Muscle layer of duodenum (tissue), 2 donors: ENCODE measurements around the gene NUDT22.
A peak's percentile ranks its signal among the peaks of the same experiment; 100 is the strongest.

Experiments
- H3K27ac ChIP-seq: one replicate; pipeline ENCODE4 v1.7.0; 2013; ENCODE audit warnings: mild to moderate bottlenecking, low read length
- H3K27me3 ChIP-seq: one replicate; pipeline ENCODE4 v1.7.0; 2013; ENCODE audit warnings: low read depth, mild to moderate bottlenecking, control low read depth, low read length
- H3K36me3 ChIP-seq, 2 donors: one replicate each; pipeline ENCODE4 v1.7.0; 2013; ENCODE audit warnings: low read length in 2 of 2, control low read depth in 1 of 2, mild to moderate bottlenecking in 1 of 2; ENCODE audit not compliant: insufficient read depth in 2 of 2, control insufficient read depth in 1 of 2
- H3K4me1 ChIP-seq, 2 donors: one replicate each; pipeline ENCODE4 v1.7.0; 2013; ENCODE audit warnings: low read length in 2 of 2, mild to moderate bottlenecking in 2 of 2, control low read depth in 1 of 2, moderate library complexity in 1 of 2; ENCODE audit not compliant: insufficient read depth in 2 of 2, control insufficient read depth in 1 of 2
- H3K4me3 ChIP-seq, 2 donors: one replicate each; pipeline ENCODE4 v1.7.0; 2013; ENCODE audit warnings: low read length in 2 of 2, low read depth in 1 of 2, mild to moderate bottlenecking in 1 of 2
- H3K9me3 ChIP-seq, 2 donors: one replicate each; pipeline ENCODE4 v1.7.0; 2013; ENCODE audit warnings: low read length in 2 of 2, control low read depth in 1 of 2, mild to moderate bottlenecking in 1 of 2; ENCODE audit not compliant: control insufficient read depth in 1 of 2
- donor health status: healthy.

Gene NUDT22

GRCh38 chr11:64220271-64220670, 5.8 kb upstream of the NUDT22 start:
- no peaks in the 10 kb centered on the region for H3K27me3 ChIP-seq
- no peaks in the 10 kb centered on the region for H3K9me3 ChIP-seq
- peaks cover 0 to 4% of the 10 kb centered on the region in 2 donors for H3K4me1 ChIP-seq
- no peak overlapping the region for H3K4me3 ChIP-seq
- H3K27ac ChIP-seq, result no peak overlapping the region
- peaks cover 3 to 16% of the 10 kb centered on the region in 2 donors for H3K36me3 ChIP-seq

- peaks cover 0 to 8% of the 10 kb centered on the region in 2 donors for H3K4me1 ChIP-seq
- no peak overlapping the region for H3K27ac ChIP-seq
- no peak overlapping the region for H3K4me3 ChIP-seq
- peaks cover 3 to 16% of the 10 kb centered on the region in 2 donors for H3K36me3 ChIP-seq
- H3K27me3 ChIP-seq, result no peaks in the 10 kb centered on the region
- H3K9me3 ChIP-seq, result no peaks in the 10 kb centered on the region
Measured at GRCh38 chr11:64220798-64221197, 5.3 kb upstream of the NUDT22 start.

DNA sequence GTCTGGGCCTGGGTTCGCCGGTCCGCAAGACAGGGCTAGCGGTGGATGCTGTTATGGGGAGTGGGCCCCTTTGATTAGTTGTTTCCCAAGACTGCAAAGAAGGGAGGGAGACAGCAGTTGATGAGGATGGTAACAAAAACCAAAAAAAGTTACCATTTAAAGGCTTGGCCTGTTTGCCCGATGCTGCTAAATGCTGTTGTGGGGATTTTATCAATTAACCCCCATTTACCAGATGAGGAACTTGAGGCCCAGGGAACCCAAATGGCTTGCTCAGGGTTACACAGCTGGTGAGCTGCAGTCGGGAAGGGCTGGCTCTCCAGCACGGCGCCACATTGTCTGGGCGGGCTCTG, 3.4 kb upstream of the NUDT22 start:
- H3K4me1 ChIP-seq, result peaks cover 0 to 20% of the 10 kb centered on the region in 2 donors
- H3K4me3 ChIP-seq, result no peak overlapping the region
- H3K27me3 ChIP-seq, result no peaks in the 10 kb centered on the region
- no peak overlapping the region for H3K27ac ChIP-seq
- H3K9me3 ChIP-seq, result no peaks in the 10 kb centered on the region
- H3K36me3 ChIP-seq, result peaks cover 3 to 16% of the 10 kb centered on the region in 2 donors

DNA sequence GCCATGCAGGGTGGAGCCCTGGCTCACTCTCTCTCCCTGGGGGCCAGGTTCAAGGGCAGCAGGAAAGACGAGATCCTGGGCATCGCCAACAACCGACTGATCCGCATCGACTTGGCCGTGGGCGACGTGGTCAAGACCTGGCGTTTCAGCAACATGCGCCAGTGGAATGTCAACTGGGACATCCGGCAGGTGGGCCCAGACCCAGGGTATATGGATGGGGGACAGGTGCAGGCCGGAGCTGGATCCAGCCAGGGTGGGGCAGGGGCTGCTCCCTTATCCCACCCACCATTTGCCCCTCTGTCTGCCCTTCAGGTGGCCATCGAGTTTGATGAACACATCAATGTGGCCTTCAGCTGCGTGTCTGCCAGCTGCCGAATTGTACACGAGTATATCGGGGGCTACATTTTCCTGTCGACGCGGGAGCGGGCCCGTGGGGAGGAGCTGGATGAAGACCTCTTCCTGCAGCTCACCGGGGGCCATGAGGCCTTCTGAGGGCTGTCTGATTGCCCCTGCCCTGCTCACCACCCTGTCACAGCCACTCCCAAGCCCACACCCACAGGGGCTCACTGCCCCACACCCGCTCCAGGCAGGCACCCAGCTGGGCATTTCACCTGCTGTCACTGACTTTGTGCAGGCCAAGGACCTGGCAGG, 2.9 kb upstream of the NUDT22 start:
- Histone ChIP-seq H3K27ac (no peak overlapping the region), H3K27me3 (no peaks in the 10 kb centered on the region), H3K4me3 (no peak overlapping the region), H3K36me3 (peaks cover 3 to 16% of the 10 kb centered on the region in 2 donors), H3K9me3 (no peaks in the 10 kb centered on the region), H3K4me1 (peaks cover 0 to 22% of the 10 kb centered on the region in 2 donors)

- H3K27me3 ChIP-seq, result no peaks in the 10 kb centered on the region
- no peaks in the 10 kb centered on the region for H3K9me3 ChIP-seq
- peaks cover under 1 to 24% of the 10 kb centered on the region in 2 donors for H3K4me1 ChIP-seq
- H3K4me3 ChIP-seq, result no peak overlapping the region
- no peak overlapping the region for H3K27ac ChIP-seq
- H3K36me3 ChIP-seq, result peaks cover 3 to 16% of the 10 kb centered on the region in 2 donors
Measured at GRCh38 chr11:64224151-64224890, 1.8 kb upstream of the NUDT22 start.

GRCh38 chr11:64224891-64225607, 1.0 kb upstream of the NUDT22 start:
- H3K36me3 ChIP-seq, result peaks cover 3 to 12% of the 10 kb centered on the region in 2 donors
- H3K4me1 ChIP-seq, result peaks cover 7 to 31% of the 10 kb centered on the region in 2 donors

GRCh38 chr11:64226507-64227051, 505 bp downstream of the NUDT22 start:
- H3K27ac ChIP-seq, result peak overlapping the region; percentile 90

More at GRCh38 chr11:64224891-64225607, 1.0 kb upstream of the NUDT22 start:
- Histone ChIP-seq H3K9me3 (no peaks in the 10 kb centered on the region), H3K27ac (peak overlapping the region; percentile 90), H3K4me3 (peak overlapping the region; percentile 76 to 84), H3K27me3 (no peaks in the 10 kb centered on the region)

DNA sequence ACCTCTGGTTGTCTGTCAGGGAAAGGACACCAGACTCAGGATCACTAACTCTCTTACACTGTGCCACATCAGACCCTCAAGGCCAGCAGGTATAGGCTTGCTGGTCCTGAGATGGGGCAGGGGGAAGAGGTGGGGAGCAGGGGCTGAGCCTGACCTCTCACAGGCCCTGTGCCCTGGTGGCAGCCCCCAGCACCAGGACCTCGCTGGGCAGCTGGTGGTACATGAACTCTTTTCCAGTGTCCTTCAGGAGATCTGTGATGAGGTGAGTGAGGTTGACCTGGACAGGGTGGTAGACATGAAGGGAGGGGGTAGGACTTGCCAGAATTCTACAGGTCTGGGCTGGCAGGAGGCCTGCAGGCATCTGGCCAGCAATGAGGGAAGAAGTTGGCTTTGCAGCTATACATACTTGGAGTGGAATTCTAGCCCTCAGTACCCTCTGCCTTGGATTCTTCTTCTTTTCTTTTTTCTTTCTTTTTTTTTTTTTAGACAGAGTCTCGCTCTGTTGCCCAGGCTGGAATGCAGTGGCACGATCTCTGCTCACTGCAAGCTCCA, 1.4 kb downstream of the NUDT22 start:
- Histone ChIP-seq H3K27ac (peak overlapping the region; percentile 90), H3K4me3 (peak overlapping the region; percentile 76 to 84), H3K36me3 (no peaks in the 10 kb centered on the region), H3K27me3 (no peaks in the 10 kb centered on the region), H3K4me1 (peaks cover 7 to 31% of the 10 kb centered on the region in 2 donors), H3K9me3 (no peaks in the 10 kb centered on the region)

More at GRCh38 chr11:64226507-64227051, 505 bp downstream of the NUDT22 start:
- H3K9me3 ChIP-seq, result no peaks in the 10 kb centered on the region
- H3K36me3 ChIP-seq, result no peaks in the 10 kb centered on the region
- H3K4me1 ChIP-seq, result peaks cover 7 to 31% of the 10 kb centered on the region in 2 donors
- H3K27me3 ChIP-seq, result no peaks in the 10 kb centered on the region
- peak overlapping the region; percentile 76 to 84 for H3K4me3 ChIP-seq

DNA sequence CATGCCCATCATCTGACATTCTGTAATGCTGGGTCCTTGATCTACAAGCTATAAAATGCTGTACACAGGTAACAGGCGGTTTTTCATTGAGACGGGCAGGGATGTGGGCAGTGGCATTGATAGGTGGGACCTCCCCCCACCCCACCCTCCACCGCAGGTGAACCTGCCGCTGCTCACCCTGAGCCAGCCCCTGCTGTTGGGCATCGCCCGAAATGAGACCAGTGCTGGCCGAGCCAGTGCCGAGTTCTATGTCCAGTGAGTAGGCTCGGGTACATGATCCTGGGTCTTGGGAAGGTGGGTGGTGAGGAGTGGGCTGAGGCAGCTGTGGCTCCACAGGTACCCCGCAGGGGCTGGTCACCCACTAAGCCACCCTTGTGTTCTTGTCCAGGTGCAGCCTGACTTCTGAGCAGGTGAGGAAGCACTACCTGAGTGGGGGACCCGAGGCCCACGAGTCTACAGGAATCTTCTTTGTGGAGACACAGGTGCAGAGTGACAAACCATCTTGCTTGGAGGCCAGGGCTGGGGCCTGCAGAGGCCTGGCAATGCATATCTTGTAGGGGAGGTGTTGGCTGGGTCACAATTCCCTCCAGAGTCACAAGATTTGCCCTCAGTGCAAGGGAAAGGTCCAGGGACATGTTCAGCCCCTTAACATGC, 3.1 kb downstream of the NUDT22 start:
- peaks cover 9 to 38% of the 10 kb centered on the region in 2 donors for H3K4me1 ChIP-seq
- peak overlapping the region in 1 of 2 donors; percentile 70 for H3K4me3 ChIP-seq
- H3K9me3 ChIP-seq, result no peaks in the 10 kb centered on the region
- H3K27me3 ChIP-seq, result no peaks in the 10 kb centered on the region
- H3K27ac ChIP-seq, result peak overlapping the region; percentile 82
- no peaks in the 10 kb centered on the region for H3K36me3 ChIP-seq

DNA sequence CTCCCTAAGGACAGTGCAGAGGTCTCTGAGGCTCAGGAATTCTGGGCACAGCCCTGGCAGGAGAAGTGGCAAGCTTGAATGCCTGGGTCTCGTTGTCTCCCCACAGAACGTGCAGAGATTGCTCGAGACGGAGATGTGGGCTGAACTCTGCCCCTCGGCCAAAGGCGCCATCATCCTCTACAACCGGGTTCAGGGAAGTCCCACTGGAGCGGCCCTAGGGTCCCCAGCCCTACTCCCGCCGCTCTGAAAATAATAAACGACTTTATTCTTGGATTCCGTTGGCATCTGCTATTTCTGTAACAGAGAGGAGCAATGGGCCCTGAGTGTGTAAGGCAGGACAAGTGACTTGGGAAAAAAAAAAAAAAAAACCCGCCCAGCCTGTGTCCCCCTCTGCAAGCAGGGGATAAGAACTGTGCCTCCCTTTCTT, 3.7 kb downstream of the NUDT22 start:
- peak overlapping the region; percentile 67 to 70 for H3K4me3 ChIP-seq
- peak overlapping the region; percentile 82 for H3K27ac ChIP-seq
- no peaks in the 10 kb centered on the region for H3K27me3 ChIP-seq
- H3K4me1 ChIP-seq, result peaks cover 9 to 38% of the 10 kb centered on the region in 2 donors
- H3K36me3 ChIP-seq, result no peaks in the 10 kb centered on the region
- no peaks in the 10 kb centered on the region for H3K9me3 ChIP-seq
